ENCODE results near the gene TCF7L2.

The TCF7L2 gene

DNA sequence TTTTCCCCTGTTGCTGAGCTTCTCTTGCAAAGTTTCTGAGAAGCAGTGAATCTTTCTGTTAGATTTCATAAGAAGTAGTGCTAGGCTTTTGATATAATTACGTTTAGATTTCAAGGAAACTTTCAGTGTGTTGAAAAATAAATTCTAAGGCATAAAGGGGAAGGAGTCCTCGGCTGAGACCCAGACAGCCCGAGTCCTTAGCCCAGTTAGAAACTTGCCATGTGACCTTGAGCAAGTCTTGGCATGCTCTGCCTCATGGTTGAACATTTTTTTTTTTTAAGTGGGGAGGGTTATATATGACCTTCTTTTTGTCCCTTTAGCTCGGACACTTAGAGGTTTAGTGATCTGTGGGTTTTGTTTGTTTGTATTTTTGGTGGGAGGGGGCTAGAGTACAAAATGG lies 117.5 kb downstream of the TCF7L2 start:
- DNase-seq (ENCODE audit: low spot score): no peak

DNA sequence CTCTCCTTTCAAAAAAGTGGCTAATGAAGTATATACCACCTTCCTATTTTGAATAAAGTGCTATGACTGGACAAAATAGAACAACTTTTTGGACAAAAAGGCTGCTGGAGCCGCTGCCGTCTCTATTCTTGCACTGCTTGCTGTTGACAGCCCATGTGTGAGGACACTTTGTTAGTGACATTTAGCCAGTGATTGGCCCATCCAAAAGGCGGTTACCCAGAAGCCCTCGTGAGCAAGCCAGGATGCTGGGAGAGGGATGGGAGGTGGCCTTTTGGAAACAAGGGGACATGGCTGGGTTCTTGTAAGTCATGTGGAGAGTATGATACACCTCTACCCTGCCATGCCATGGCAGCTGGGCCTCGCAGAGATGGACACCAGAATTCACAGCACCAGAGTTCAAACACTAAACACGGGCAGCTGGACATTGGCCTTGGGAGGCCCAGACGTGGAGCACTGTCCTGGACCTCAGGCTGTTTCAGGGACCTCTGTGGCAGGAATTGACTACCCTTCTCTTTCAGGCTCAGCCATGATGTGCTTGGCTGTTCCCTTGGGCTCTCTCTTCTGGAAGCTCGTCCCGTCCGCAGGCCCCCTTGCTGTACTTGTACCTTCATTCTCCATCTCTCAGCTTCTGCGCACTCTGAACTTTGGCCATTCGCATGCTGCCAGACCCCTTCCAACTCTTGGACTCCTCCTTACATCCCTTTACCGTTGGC lies 118.3 kb downstream of the TCF7L2 start:
- DNase-seq (ENCODE audit: low spot score): no peak

DNA sequence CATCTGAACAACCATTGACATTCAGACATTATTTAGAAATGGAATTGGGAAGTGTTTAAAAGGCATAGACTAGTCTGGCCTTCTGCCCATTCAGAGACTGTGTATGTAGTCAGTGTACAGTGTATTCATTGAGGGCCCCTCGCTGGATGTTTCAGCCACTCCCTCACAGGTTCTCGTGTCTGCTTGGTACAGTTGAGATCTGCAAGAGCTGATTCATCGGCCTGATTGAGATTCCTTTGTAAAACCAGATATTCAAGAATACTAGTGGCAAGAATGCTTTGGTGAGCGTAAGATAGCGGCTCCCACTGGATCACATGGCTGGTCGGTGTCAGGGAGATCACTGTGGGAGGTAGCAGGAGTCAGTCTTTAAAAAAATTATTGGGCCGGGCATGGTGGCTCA lies 119.5 kb downstream of the TCF7L2 start:
- no peak for DNase-seq (ENCODE audit: low spot score)

DNA sequence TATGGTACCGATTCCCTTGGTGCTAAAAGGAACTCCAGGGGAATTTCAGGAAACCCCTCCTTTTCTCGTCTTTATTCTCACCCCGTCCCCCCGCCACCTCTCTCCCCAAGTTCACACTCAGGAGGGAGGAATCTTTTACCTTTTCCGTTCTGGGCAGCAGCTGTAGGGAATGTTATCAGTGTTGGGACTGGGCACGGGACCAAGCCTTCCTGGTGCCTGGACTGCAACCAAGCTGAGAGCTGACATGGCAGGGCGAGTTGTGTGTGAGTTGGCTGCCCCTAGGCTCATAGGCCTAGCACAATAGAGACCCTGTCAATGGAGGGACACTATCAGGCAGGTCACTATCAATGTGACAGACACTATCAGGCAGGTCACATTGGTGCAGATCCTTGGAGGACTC lies 121.4 kb downstream of the TCF7L2 start:
- no peak for DNase-seq (ENCODE audit: low spot score)

DNA sequence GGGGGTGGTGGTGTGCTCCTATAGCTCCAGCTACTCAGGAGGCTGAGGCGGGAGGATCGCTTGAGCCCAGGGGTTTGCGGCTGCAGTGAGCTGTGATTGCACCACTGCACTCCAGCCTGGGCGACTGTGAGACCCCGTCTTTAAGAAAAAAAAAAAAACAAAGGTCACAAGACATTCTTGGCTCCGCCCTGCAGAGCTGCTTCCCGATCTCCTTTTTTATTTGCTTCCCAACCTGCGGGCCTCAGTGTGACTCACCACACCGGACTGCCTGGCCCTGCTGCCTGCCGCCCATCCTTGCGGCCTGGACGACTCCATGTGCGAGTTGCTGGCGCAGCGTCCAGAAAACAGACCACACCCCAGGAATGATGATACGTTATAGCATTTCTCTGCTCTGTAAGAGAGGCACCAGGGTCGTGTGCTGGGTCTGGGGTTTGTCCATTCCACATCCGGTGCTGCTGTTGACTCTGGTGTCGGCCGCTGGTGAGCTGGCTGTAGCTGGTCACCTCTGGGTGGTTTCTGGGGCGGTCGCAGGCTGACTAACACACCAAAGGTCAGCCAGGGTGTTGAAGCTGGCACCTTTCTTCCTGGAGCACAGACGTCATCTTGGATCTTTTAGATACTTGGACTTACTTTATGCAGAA lies 123.6 kb downstream of the TCF7L2 start:
- DNase-seq (ENCODE audit: low spot score): peak; percentile 97

DNA sequence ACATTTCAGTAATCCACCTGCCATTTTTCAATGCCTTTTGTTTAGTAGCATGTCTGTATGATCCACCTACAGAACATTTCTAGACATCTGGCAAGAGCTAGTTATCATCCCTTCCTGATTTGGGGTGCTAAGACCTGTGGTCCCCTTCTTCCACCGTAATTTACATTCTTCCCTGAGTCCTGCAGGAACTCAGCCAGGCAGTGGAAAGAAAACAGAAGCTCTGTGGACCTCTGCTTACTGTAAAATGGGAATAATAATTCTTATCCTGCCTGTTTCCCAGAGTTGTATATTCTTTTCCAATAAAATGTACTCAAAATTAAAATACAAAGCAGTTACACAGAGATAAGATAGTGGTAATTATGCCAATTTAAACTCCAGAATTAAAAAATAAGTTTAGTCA lies 126.9 kb downstream of the TCF7L2 start:
- DNase-seq (ENCODE audit: low spot score): no peak

DNA sequence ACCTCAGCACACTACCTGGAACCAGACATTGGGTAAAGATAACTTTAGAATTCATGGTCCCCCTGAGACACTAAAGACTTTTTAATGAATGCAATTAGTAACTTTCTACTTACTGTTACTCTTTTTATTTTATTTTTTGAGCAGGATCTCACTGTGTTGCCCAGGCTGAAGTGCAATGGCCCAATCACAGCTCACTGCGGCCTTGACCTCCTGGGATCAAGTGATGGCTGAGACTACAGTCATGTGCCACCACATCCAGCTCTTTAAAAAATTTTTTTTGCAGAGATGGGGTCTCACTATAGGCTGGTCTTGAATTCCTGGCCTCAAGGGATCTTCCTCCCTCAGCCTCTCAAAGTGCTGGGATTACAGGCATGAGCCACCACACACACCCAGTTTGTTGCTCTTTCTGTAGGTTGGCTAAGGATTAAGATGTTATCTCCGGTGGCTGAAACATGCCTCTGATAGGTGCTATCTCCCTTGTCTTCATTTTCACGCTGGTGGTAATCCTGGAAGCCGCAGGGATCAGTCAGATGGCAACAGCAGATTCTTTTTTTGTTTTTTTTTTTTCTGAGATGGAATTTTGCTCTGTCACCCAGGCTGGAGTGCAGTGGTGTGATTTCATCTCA lies 128.3 kb downstream of the TCF7L2 start:
- no peak for DNase-seq (ENCODE audit: low spot score)

DNA sequence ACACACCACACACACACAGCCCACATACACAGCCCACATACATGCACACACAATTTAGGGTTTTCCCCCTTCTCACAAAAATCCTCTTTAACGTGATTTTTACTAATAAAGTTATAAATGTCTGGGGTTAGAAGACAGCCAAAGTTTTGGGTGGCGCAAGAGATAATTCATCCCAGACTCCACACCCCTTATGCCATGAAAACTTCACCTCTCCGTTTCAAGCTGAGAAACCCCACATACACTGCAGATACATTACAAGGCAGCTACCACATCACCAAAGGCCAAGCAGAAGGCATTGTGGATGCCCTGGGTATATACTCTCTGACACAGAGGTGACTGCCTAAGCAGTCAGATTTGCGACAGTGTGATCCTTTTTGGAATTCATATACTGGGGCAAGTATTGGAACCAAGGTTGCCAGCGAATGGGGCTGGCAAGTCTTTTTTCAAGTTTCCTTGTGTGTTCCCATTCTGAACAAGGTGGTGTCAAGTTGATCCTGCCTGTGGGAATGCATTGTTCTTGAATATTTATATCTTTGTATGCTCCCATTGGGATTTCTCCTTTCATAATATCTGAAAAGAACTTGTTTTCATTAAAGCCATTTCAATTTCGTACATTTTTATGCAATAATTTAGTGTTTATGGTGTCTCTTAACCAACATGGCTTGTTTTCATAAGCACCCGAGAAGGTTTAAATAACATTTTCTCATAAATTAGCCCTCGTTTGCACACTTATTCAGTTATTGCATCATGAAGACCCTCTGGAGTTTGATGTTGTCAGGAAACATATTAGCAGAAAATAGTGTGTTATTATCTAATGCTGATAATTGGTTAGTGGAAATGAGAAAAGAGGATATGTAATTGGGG lies 130.2 kb downstream of the TCF7L2 start:
- DNase-seq (ENCODE audit: low spot score): no peak

DNA sequence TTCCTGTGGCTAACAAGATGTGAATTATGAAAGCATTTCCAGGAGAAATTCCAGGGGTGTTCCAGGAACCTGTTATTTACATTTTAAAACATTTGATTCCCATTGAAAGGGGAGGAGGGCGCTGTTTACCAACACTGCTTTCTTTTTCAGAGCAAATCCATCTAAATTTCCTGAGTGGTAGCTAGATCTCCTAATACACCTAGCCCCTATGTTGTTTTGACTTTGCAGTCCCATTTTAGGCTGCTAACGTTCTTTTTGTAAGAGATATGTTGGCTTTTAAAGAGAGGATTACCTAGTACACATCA lies 130.8 kb downstream of the TCF7L2 start:
- no peak for DNase-seq (ENCODE audit: low spot score)

DNA sequence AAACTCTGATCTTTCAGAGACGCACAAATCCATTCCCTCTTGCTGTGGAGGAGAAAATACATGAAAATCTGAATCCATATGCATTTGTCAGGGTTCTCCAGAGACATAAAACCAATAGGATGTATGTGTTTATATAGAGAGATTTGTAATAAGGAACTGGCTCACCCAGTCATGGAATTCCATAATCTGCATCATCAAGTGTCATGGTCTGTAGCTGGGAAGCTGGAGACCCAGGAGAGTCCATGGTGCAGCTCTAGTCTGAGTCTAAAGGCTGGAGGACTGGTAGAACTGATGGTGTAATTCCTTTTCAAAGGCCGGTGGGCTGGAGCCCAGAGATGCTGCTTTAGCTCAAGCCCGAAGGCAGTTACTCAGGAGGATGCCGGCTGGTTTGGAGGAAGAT lies 134.0 kb downstream of the TCF7L2 start:
- no peak for DNase-seq (ENCODE audit: low spot score)

DNA sequence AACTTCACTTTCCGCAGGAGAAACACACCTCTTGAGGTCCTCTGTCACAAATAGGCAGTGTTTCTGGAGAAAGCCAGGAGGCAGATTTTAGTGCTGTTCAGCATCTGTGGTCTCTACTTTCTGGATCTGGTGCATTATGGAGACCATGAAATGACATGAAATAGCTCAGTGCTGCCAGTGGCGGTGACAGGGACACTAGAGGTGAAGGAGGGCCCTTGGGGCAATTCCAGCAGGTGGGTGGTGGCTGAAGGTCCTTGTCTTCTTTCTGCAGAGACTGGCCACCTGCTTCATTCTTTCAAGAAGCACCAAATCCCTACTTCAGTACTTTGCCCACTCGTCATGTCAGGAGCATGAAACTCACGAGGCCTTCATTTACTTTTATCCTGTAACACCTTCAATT lies 135.7 kb downstream of the TCF7L2 start:
- no peak for DNase-seq (ENCODE audit: low spot score)

DNA sequence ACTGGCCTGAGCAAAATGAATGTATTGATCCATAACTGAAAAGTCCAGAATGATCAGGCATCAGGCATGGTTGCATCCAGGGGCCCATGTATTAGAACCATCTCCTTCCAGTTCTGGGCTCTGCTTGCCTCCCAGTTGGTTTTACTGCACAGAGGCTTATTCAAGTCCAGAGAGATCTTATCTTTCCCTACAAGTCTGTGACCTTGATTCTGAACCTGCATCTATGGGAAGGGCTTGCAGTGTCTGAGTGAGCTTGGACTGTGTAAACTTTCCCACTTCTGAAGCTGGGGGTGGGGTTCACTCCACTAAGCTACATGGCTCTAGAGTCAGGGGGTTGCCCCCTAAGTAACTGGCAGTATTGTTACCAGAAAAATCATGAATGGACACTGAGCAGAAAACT lies 136.2 kb downstream of the TCF7L2 start:
- no peak for DNase-seq (ENCODE audit: low spot score)

DNA sequence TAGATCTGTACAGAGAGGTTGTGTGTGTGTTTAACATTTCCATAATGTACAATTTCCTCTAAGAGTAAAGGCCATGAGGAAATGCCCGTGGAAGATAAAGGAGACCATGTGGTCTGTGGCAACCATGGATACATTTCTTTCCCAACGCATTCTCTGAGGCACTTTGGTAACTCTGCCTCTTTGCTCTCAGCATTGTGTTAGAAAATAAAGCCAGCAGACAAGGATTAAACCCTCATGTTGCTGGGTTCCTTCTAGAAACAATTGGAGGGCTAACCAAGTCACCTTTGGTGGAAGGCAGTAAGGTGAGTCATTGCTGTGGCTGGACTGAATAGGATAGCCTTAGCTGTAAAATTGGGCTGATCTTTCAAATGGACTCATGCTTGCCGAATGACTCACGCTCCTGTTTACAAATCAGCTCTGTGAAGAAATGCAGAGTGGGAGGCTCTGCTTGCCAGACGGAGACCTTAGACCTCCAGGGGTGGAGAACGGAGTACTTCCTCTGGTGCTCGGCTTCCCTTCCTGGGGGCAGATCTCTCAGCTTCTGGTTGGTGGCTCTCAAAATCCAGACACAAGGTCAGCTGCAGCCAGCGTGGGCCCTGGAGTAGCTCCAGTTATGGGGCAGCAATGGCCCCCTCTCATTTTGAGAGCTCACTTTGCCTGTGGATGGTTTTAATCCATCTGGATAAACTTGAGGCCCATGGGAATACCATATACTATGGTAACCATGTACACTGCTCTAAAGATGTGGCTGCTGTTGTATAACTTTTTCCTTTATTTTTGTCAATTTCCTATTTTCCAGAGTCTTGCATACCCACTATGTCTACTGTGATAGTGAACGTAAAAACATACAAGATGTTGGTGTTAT lies 137.3 kb downstream of the TCF7L2 start:
- peak; percentile 99 for DNase-seq (ENCODE audit: low spot score)

DNA sequence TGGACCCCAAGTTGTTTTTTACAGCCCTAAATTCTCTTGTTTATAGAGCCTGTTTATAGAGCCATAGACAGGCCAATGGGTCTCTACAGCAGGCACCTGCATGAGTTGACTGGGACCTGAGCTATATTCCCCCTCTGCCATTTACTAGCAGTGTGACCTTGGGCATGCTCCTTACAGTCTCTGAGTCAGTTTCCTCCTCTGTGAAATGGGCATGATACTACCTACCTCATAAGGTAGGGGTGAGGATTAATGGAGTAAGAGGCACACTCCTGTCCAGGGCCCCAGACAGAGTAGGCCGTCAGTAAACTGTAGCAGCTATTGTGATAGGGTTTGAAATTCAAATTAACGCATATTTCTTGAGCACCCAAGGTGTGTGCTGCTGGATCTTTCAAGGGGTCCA lies 138.1 kb downstream of the TCF7L2 start:
- DNase-seq (ENCODE audit: low spot score): no peak

DNA sequence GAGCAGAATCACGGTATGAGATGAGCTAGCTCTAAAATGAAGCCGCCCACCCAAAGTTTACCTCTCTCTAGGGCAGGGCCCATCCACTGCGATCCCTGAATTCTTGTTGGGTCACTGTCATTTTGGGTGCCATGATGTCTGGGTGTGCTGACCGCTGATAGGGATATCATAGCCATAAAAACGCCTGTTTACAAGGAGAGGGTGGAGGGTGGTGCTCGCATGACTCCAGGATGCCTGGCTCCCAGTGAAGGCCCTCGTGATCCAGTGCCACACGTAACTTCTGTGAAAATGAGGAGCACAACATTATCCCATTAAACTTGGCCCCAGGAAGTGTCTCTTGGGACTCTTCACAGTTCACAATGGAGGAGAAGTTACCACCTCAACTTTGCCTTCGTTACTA lies 139.5 kb downstream of the TCF7L2 start:
- DNase-seq (ENCODE audit: low spot score): no peak

DNA sequence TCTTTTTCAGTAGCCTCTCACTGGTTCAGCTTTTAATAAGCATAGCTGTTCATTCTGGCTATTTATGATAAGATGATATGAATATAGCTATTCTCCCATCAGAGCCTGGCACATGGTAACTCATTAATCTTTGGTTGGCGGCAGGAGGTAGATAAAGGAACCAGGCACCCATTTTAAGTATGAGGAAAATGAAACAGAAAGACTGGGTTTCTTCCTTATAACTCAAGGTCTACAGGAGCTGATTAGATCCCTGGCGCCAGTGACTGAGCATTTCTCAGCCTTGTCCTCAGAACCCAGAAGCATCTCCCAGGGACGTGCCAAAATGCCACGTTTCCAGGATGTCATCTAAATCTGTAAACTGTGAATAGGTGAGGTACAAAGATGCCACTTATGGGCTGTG lies 141.9 kb downstream of the TCF7L2 start:
- no peak for DNase-seq (ENCODE audit: low spot score)

DNA sequence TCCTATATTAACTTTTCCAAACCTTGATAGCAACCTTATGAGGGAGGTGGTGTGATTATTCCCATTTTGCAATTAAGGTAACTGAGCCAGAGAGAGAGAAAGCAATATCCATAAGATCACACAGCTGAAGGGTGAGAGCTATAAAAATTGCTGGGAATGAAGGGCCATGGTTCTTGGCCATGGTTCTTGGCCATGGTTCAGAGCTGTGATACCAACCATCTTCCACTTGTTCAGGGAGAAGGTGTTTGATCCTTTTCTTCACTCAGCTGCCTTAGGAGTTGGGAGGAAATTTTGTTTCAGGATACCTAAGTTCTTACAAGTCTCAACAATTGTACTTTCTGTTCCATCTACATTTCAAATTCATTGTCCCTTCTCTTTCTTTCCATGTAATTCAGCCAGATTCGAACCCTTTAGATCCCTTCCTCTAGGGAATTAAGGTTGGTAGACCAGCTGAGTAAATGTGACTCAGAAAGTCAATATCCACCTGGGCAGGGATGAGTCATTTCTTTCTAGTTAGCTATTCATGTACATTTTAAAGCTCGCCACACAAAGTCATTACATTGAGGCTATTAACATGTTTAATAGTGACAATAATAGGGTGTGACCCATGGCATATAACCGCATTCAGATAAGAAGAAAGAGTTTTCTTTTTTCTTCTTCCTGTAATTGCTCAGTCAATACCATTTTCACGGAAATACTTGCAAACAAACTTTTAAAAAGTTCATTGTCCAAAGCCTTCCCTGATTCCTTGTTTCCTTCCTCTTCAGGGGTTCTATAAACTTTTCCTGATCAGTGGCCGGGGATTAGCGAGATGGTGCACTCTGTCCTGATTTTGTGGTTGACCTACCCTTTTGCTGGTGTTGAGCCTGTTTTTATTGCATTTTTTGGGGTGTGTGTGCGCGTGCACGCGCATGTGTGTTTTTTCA lies 143.4 kb downstream of the TCF7L2 start:
- DNase-seq (ENCODE audit: low spot score): peak; percentile 65

DNA sequence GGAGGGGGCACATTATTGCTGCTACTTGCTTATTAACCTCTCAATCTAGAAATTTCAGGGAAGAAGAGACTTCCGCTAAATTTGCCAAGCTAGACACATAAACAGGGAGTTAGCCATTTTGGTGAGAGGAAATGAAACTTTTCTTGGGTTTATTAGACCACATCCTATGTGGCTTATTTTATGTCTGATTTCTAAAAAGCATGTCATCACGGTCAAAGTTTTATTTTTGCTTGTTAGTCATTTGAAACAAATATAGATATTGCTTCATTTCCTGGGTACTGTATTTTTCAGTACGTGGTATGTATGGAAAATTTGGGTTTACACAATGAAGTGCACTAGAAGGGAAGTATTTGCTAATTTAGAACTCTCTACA lies 144.1 kb downstream of the TCF7L2 start:
- peak; percentile 43 for DNase-seq (ENCODE audit: low spot score)

DNA sequence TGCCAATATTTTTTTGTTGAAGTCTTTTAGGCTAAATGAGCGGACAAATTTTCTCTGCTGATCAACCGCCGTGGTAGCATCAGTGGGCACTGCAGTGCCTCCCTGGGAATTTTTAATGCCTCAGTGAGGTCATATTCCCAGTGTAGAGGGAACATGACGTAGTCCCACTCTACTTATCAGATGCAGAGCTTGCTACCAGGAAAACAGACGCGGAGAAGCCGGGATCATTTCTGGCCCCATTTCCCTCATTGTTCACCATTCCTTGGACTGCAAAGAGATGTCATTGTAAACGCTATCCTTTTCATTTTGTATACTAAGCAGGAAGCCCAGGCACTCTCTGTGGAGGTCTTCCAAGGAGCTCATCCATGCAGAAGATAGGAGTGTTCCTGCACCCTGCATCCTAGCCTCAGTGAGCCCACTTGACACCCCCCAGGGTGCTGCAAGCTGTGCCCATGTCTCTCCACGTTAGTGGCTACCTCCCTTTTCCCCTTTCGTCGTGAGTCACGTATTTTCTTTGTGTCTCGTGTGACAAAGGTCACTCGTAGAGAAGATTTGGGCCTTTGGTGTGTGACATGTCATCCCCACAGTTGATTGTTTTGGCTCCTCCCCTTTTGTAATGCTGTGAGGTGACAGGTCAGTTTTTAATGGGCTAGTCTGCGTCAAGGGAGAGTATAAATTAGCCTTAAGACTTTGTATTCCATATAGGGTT lies 145.5 kb downstream of the TCF7L2 start:
- DNase-seq (ENCODE audit: low spot score): no peak

Data from kidney capillary endothelial cell (primary cell).